Kidney epithelial cell (primary cell): ENCODE data around the gene CMSS1. TPM values are rescaled to one million over a fixed set of nuclear protein-coding genes. Genes with fewer than 3 reads are reported as not detected.
A peak's percentile ranks its signal among the peaks of the same experiment; 100 is the strongest.

Experiments
- DNase-seq: peaks from one replicate; pipeline ENCODE4 v3.0.0-alpha.2; 2010; ENCODE audit warnings: low read depth
- H3K27me3 ChIP-seq: 2 replicates; pipeline ENCODE4 v1.6.0; 2011; ENCODE audit warnings: low read length; ENCODE audit not compliant: control insufficient read depth, insufficient read depth
- H3K36me3 ChIP-seq: 2 replicates; pipeline ENCODE4 v1.5.1; 2011; ENCODE audit warnings: low read length; ENCODE audit not compliant: control insufficient read depth, insufficient read depth
- H3K4me3 ChIP-seq: 2 replicates; pipeline ENCODE4 v1.5.1; 2011; ENCODE audit warnings: low read depth, mild to moderate bottlenecking, control low read depth, low read length
- CTCF ChIP-seq: IDR thresholded peaks from 2 replicates; pipeline ENCODE4 v1.5.1; 2011; ENCODE audit warnings: mild to moderate bottlenecking, moderate library complexity, low read length, control low read depth, inconsistent platforms; ENCODE audit not compliant: insufficient read depth, poor library complexity, severe bottlenecking
- total RNA-seq: library from RNA; depleted of rRNA; stranded (reverse); fragments of >200 nt; gene quantifications from 2 replicates; pipeline ENCODE4 v1.2.3, GENCODE V29; 2015

Gene CMSS1
- total RNA-seq, 1 donor from 2014 or later = 36.9 TPM

GRCh38 chr3:100082714-100083113, 265.1 kb downstream of the CMSS1 start:
- no peak overlapping the region for H3K4me3 ChIP-seq
- H3K36me3 ChIP-seq = no peaks in the 10 kb centered on the region
- TF ChIP-seq CTCF = no peak
- H3K27me3 ChIP-seq = no peaks in the 10 kb centered on the region
- no peak for DNase-seq

- Histone ChIP-seq H3K4me3 (no peak overlapping the region), H3K27me3 (no peaks in the 10 kb centered on the region), H3K36me3 (no peaks in the 10 kb centered on the region)
- no peak for DNase-seq
- TF ChIP-seq CTCF = no peak
Measured at GRCh38 chr3:100083209-100083608, 265.5 kb downstream of the CMSS1 start.

- TF ChIP-seq CTCF = no peak
- H3K36me3 ChIP-seq = no peaks in the 10 kb centered on the region
- no peaks in the 10 kb centered on the region for H3K27me3 ChIP-seq
- DNase-seq = no peak
- no peak overlapping the region for H3K4me3 ChIP-seq
Measured at GRCh38 chr3:100084100-100084806, 266.6 kb downstream of the CMSS1 start.

GRCh38 chr3:100086401-100086800, 268.7 kb downstream of the CMSS1 start:
- no peak for TF ChIP-seq CTCF
- no peaks in the 10 kb centered on the region for H3K36me3 ChIP-seq
- no peak for DNase-seq
- no peak overlapping the region for H3K4me3 ChIP-seq
- no peaks in the 10 kb centered on the region for H3K27me3 ChIP-seq

- no peak for TF ChIP-seq CTCF
- Histone ChIP-seq H3K27me3 (no peaks in the 10 kb centered on the region), H3K36me3 (no peaks in the 10 kb centered on the region), H3K4me3 (no peak overlapping the region)
- DNase-seq = peak; percentile 79
Measured at GRCh38 chr3:100087198-100087597, 269.5 kb downstream of the CMSS1 start.
